ENCODE data around the gene KIF5C. TPM values are rescaled to one million over a fixed set of nuclear protein-coding genes. Genes with fewer than 3 reads are reported as not detected.
A peak's percentile ranks its signal among the peaks of the same experiment; 100 is the strongest.

Gene KIF5C
- total and polyA plus RNA-seq, 2 of the 13 experiments (the other 11 are each of a cell fraction or from before 2014, with no cell fraction given): 0.15 to 0.20 TPM

- H3K36me3 ChIP-seq (replicated peaks in 1 of 2; ENCODE audit: control insufficient read depth in 1 of 2, insufficient read depth in 2 of 2, low read length in 2 of 2): no peaks in the 10 kb centered on the region
- no peaks in the 10 kb centered on the region for H3K9me3 ChIP-seq (ENCODE audit: low read length)
- in situ Hi-C loops (cut with HindIII; ENCODE audit: extremely low pct_ligation_motif_present, low pct_unique_long_range_greater_than_20kb): no loop called here
- H3K79me2 ChIP-seq (ENCODE audit: insufficient read depth, low read length): no peaks in the 10 kb centered on the region
- ATAC-seq: no peak
- H3K9ac ChIP-seq (ENCODE audit: insufficient read depth, low read depth, low read length): no peak overlapping the region
- peaks cover 0 to 16% of the 10 kb centered on the region in 2 experiments; a peak in 3 of 5 replicates for H3K27me3 ChIP-seq (ENCODE audit: control insufficient read depth in 1 of 2, insufficient read depth in 2 of 2, low read length in 2 of 2)
- BruUV-seq (replicated peaks): no TSS peak
- no peak overlapping the region for H3K27ac ChIP-seq (ENCODE audit: extremely low read length, insufficient read depth, low read length)
- no peak overlapping the region for H2AFZ ChIP-seq (ENCODE audit: low read length)
- 0 out of 2 replicates have a peak, but pooled peaks have one; percentile 9 for TF ChIP-seq LCORL (IDR thresholded peaks at IDR 0.05)
- TF ChIP-seq LCORL (CRISPR knock-in tag; IDR thresholded peaks at IDR 0.05): no peak
- no peak for TF ChIP-seq ZNF441 (CRISPR knock-in tag; IDR thresholded peaks at IDR 0.05; ENCODE audit: borderline replicate concordance)
- TF ChIP-seq IRF1 (CRISPR knock-in tag; IDR thresholded peaks at IDR 0.05; ENCODE audit: low read depth): no peak
- no peak for TF ChIP-seq SSRP1 (CRISPR knock-in tag; IDR thresholded peaks at IDR 0.05)
- DNase-seq (ENCODE audit: low spot score): no peak
- H3K4me2 ChIP-seq (ENCODE audit: low read depth, low read length): no peak overlapping the region
- WGBS (ENCODE audit: low lambda C conversion rate): 65% methylated on average over 6 of the region's 6 CpGs
- intact Hi-C loops (cut with micrococcal nuclease; ENCODE audit: unreplicated experiment): no loop called here
- no peak overlapping the region for H3K4me3 ChIP-seq (replicated peaks in 1 of 3; ENCODE audit: insufficient read depth in 1 of 3, low read depth in 2 of 3, low read length in 3 of 3)
- ChIA-PET POLR2A (no interaction called here), CTCF (ENCODE audit: low intra/inter-chr PET ratio, low total read pairs) (no interaction called here)
- FAIRE-seq: no peak
- no peaks in the 10 kb centered on the region for H4K20me1 ChIP-seq (ENCODE audit: insufficient read depth, low read length)
- H3K4me1 ChIP-seq (ENCODE audit: insufficient read depth, low read length): no peaks in the 10 kb centered on the region
Measured at GRCh38 chr2:149028377-149028776, 153.3 kb downstream of the KIF5C start.

GRCh38 chr2:149028891-149029290 lies 153.9 kb downstream of the KIF5C start:
- WGBS (ENCODE audit: low lambda C conversion rate): 29% methylated on average over 2 of the region's 2 CpGs
- intact Hi-C loops (cut with micrococcal nuclease; ENCODE audit: unreplicated experiment): no loop called here
- CTCF ChIA-PET (ENCODE audit: low intra/inter-chr PET ratio, low total read pairs): no interaction called here
- no peak for TF ChIP-seq SAP130 (CRISPR knock-in tag; IDR thresholded peaks at IDR 0.05; ENCODE audit: low read depth)
- no peak for TF ChIP-seq HNRNPUL1 (IDR thresholded peaks at IDR 0.05; ENCODE audit: low read depth, low read length)
- no peak for TF ChIP-seq POLR2AphosphoS5 (IDR thresholded peaks at IDR 0.05; ENCODE audit: low read depth, low read length)
- no peak for TF ChIP-seq ZBTB43 (CRISPR knock-in tag; conservative IDR thresholded peaks at IDR 0.05)
- TF ChIP-seq NR1H2 (CRISPR knock-in tag; IDR thresholded peaks at IDR 0.05; ENCODE audit: borderline replicate concordance, low read depth): no peak
- TF ChIP-seq ZNF780A (CRISPR knock-in tag; IDR thresholded peaks at IDR 0.05): no peak
- TF ChIP-seq ZNF232 (CRISPR knock-in tag; IDR thresholded peaks at IDR 0.05; ENCODE audit: borderline replicate concordance): no peak
- no peak for TF ChIP-seq U2AF2 (IDR thresholded peaks at IDR 0.05; ENCODE audit: low read depth, low read length)
- TF ChIP-seq ZSCAN31 (CRISPR knock-in tag; IDR thresholded peaks at IDR 0.05; ENCODE audit: low read depth): no peak
- TF ChIP-seq ATF2 (CRISPR knock-in tag; IDR thresholded peaks at IDR 0.05): no peak
- TF ChIP-seq ZNF878 (CRISPR knock-in tag; IDR thresholded peaks at IDR 0.05): no peak
- no peak for TF ChIP-seq MEIS1 (CRISPR knock-in tag; IDR thresholded peaks at IDR 0.05; ENCODE audit: borderline replicate concordance)
- no peak for TF ChIP-seq TMF1 (CRISPR knock-in tag; IDR thresholded peaks at IDR 0.05; ENCODE audit: low read depth)
- no peak for TF ChIP-seq NFYC (CRISPR knock-in tag; IDR thresholded peaks at IDR 0.05)

More at GRCh38 chr2:149028891-149029290, 153.9 kb downstream of the KIF5C start:
- in situ Hi-C loops (cut with HindIII; ENCODE audit: extremely low pct_ligation_motif_present, low pct_unique_long_range_greater_than_20kb): no loop called here
- no peak for ATAC-seq
- Histone ChIP-seq H3K27ac (ENCODE audit: extremely low read length, insufficient read depth, low read length) (no peak overlapping the region), H4K20me1 (ENCODE audit: insufficient read depth, low read length) (no peaks in the 10 kb centered on the region), H3K9ac (ENCODE audit: insufficient read depth, low read depth, low read length) (no peak overlapping the region), H3K79me2 (ENCODE audit: insufficient read depth, low read length) (no peaks in the 10 kb centered on the region), H3K4me2 (ENCODE audit: low read depth, low read length) (no peak overlapping the region), H2AFZ (ENCODE audit: low read length) (no peak overlapping the region), H3K36me3 (replicated peaks in 1 of 2; ENCODE audit: control insufficient read depth in 1 of 2, insufficient read depth in 2 of 2, low read length in 2 of 2) (no peaks in the 10 kb centered on the region), H3K9me3 (ENCODE audit: low read length) (no peaks in the 10 kb centered on the region), H3K4me1 (ENCODE audit: insufficient read depth, low read length) (no peaks in the 10 kb centered on the region), H3K27me3 (ENCODE audit: control insufficient read depth in 1 of 2, insufficient read depth in 2 of 2, low read length in 2 of 2) (peaks cover 0 to 15% of the 10 kb centered on the region in 2 experiments; a peak in 3 of 5 replicates), H3K4me3 (replicated peaks in 1 of 3; ENCODE audit: insufficient read depth in 1 of 3, low read depth in 2 of 3, low read length in 3 of 3) (no peak overlapping the region)
- FAIRE-seq: no peak
- POLR2A ChIA-PET: no interaction called here
- no peak for DNase-seq (ENCODE audit: low spot score)
- no TSS peak for BruUV-seq (replicated peaks)
